NB4 (cell line): ENCODE results near the gene MYO7A.

ENCODE experiments used
- DNase-seq: peaks from one replicate; pipeline ENCODE4 v3.0.0; 2010; ENCODE audit warnings: low read depth
- H3K4me3 ChIP-seq: one replicate; pipeline ENCODE4 v1.5.1; 2011; ENCODE audit warnings: mild to moderate bottlenecking, low read depth, low read length, moderate library complexity
- CTCF ChIP-seq: IDR thresholded peaks from one replicate; pipeline ENCODE4 v1.5.1; 2012; ENCODE audit warnings: low read depth, low read length
- MAX ChIP-seq: IDR thresholded peaks from 2 replicates; pipeline ENCODE4 v1.6.1; 2011; ENCODE audit warnings: low read depth, low read length
- MYC ChIP-seq: IDR thresholded peaks from 2 replicates; pipeline ENCODE4 v1.6.1; 2011; ENCODE audit warnings: low read depth, low read length
- POLR2A ChIP-seq: IDR thresholded peaks from 2 replicates; pipeline ENCODE4 v1.6.1; 2011; ENCODE audit warnings: mild to moderate bottlenecking; ENCODE audit not compliant: insufficient read length; ENCODE audit errors: extremely low read depth

The MYO7A gene

GRCh38 chr11:77187776-77188632, 60.0 kb downstream of the MYO7A start:
- peak; percentile 84 for DNase-seq
- no peak overlapping the region for H3K4me3 ChIP-seq
- TF ChIP-seq POLR2A (no peak), MAX (peak; percentile 68), CTCF (peak; percentile 97), MYC (peak; percentile 70; the same call in 1 of the 2 replicates)

GRCh38 chr11:77188633-77189491, 60.8 kb downstream of the MYO7A start:
- no peak for DNase-seq
- no peak overlapping the region for H3K4me3 ChIP-seq
- no peak for TF ChIP-seq MAX
- TF ChIP-seq MYC: no peak
- no peak for TF ChIP-seq POLR2A
- TF ChIP-seq CTCF: no peak

GRCh38 chr11:77189588-77190210, 61.7 kb downstream of the MYO7A start:
- DNase-seq: no peak
- TF ChIP-seq MYC: no peak
- TF ChIP-seq CTCF: no peak
- TF ChIP-seq POLR2A: no peak
- no peak for TF ChIP-seq MAX
- no peak overlapping the region for H3K4me3 ChIP-seq

GRCh38 chr11:77190331-77191075, 62.5 kb downstream of the MYO7A start:
- H3K4me3 ChIP-seq: no peak overlapping the region
- TF ChIP-seq POLR2A: no peak
- no peak for TF ChIP-seq CTCF
- no peak for TF ChIP-seq MYC
- TF ChIP-seq MAX: no peak
- DNase-seq: no peak

- TF ChIP-seq MYC: no peak
- TF ChIP-seq MAX: no peak
- no peak for TF ChIP-seq POLR2A
- no peak for TF ChIP-seq CTCF
- DNase-seq: no peak
Observed at GRCh38 chr11:77191429-77191822, 63.4 kb downstream of the MYO7A start.

More at GRCh38 chr11:77191429-77191822, 63.4 kb downstream of the MYO7A start:
- no peak overlapping the region for H3K4me3 ChIP-seq
